Thoracic aorta (tissue), 2 donors: ENCODE measurements around the gene DDI2. TPM values are rescaled to one million over a fixed set of nuclear protein-coding genes. Genes with fewer than 3 reads are reported as not detected.
A peak's percentile ranks its signal among the peaks of the same experiment; 100 is the strongest.

Experiments
- ATAC-seq: fragments of 150-250 bp; one replicate; pipeline ENCODE4 v1.8.0; 2017; ENCODE audit warnings: low read depth; ENCODE audit not compliant: insufficient number of reproducible peaks, low FRiP score
- DNase-seq: peaks from one replicate; pipeline ENCODE4 v3.0.0-alpha.2; 2020; ENCODE audit warnings: low spot score
- H3K27ac ChIP-seq, 2 donors: fragments of 200-600 bp; sonication (generic); 1 replicate in 1 of 2; 2 replicates in 1 of 2; pipeline ENCODE4 v1.5.1; 2016; ENCODE audit warnings: mild to moderate bottlenecking in 2 of 2, moderate library complexity in 2 of 2
- H3K27me3 ChIP-seq: fragments of 200-600 bp; sonication (generic); replicated peaks from 2 replicates; pipeline ENCODE4 v1.6.0; 2016; ENCODE audit warnings: mild to moderate bottlenecking; ENCODE audit not compliant: insufficient read depth
- H3K36me3 ChIP-seq: fragments of 200-600 bp; sonication (generic); one replicate; pipeline ENCODE4 v1.5.1; 2016
- H3K4me1 ChIP-seq, 2 donors: fragments of 200-600 bp; sonication (generic); 1 replicate in 1 of 2; 2 replicates in 1 of 2; pipeline versions ENCODE4 v1.5.1 to v1.6.0; 2016; ENCODE audit warnings: low read depth in 2 of 2, mild to moderate bottlenecking in 1 of 2; ENCODE audit not compliant: control insufficient read depth in 1 of 2
- H3K4me3 ChIP-seq: fragments of 200-600 bp; sonication (generic); 2 replicates; pipeline ENCODE4 v1.5.1; 2016; ENCODE audit warnings: mild to moderate bottlenecking
- H3K9me3 ChIP-seq: fragments of 200-600 bp; sonication (generic); 2 replicates; pipeline ENCODE4 v1.5.1; 2016
- total RNA-seq, 2 donors: library from RNA; depleted of rRNA; stranded (reverse); fragments of >200 nt; gene quantifications; one replicate each; pipeline versions ENCODE4 v1.1.0 to v1.2.3, GENCODE V29; 2016
- TF ChIP-seq, protein P1 (sequence below): fragments of 200-600 bp; sonication (generic); IDR thresholded peaks from one replicate; pipeline ENCODE4 v1.5.1; 2019; ENCODE audit warnings: antibody characterized with exemption

Gene DDI2
- total RNA-seq, 2 donors from 2014 or later = 19.6 to 37.5 TPM

DNA sequence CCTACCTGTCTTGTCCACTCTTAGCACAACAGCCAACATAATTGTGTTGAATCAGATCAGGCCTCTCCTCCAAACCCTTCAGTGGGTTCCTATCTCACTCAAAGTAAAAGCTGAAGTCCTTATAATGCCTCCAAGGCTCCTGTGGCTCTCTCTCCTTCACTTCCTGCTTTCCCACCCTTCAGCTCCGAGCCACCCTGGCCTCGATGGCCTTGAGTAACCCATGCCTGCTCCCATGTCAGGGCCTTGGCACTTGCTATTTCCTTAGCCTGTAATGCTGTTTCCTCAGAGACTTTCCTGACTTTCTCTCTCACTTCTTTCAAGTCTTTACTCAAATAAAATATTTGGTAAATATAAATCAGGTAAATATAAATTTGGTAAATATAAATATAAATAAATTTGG is 58.8 kb downstream of the DDI2 start:
- no peak for DNase-seq
- no peak overlapping the region for H3K4me3 ChIP-seq
- ATAC-seq = no peak
- H3K9me3 ChIP-seq = no peaks in the 10 kb centered on the region
- H3K27ac ChIP-seq = no peak overlapping the region
- TF ChIP-seq, protein P1, sequence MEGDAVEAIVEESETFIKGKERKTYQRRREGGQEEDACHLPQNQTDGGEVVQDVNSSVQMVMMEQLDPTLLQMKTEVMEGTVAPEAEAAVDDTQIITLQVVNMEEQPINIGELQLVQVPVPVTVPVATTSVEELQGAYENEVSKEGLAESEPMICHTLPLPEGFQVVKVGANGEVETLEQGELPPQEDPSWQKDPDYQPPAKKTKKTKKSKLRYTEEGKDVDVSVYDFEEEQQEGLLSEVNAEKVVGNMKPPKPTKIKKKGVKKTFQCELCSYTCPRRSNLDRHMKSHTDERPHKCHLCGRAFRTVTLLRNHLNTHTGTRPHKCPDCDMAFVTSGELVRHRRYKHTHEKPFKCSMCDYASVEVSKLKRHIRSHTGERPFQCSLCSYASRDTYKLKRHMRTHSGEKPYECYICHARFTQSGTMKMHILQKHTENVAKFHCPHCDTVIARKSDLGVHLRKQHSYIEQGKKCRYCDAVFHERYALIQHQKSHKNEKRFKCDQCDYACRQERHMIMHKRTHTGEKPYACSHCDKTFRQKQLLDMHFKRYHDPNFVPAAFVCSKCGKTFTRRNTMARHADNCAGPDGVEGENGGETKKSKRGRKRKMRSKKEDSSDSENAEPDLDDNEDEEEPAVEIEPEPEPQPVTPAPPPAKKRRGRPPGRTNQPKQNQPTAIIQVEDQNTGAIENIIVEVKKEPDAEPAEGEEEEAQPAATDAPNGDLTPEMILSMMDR = no peak
- peaks cover 0 to 2% of the 10 kb centered on the region in 2 donors for H3K4me1 ChIP-seq
- no peaks in the 10 kb centered on the region for H3K36me3 ChIP-seq
- H3K27me3 ChIP-seq = no peaks in the 10 kb centered on the region

- no peak overlapping the region for H3K4me3 ChIP-seq
- no peaks in the 10 kb centered on the region for H3K27me3 ChIP-seq
- DNase-seq = no peak
- H3K9me3 ChIP-seq = no peaks in the 10 kb centered on the region
- no peaks in the 10 kb centered on the region for H3K36me3 ChIP-seq
- no peak for ATAC-seq
- H3K4me1 ChIP-seq = peaks cover 0 to 8% of the 10 kb centered on the region in 2 donors
- TF ChIP-seq, protein P1 = no peak
- H3K27ac ChIP-seq = no peak overlapping the region
Observed at GRCh38 chr1:15676688-15677661, 59.7 kb downstream of the DDI2 start.

- H3K27ac ChIP-seq = no peak overlapping the region
- DNase-seq = no peak
- H3K4me1 ChIP-seq = peaks cover 3 to 10% of the 10 kb centered on the region in 2 donors
- ATAC-seq = no peak
- TF ChIP-seq, protein P1 = no peak
- no peaks in the 10 kb centered on the region for H3K36me3 ChIP-seq
- no peaks in the 10 kb centered on the region for H3K9me3 ChIP-seq
- H3K27me3 ChIP-seq = no peaks in the 10 kb centered on the region
- H3K4me3 ChIP-seq = no peak overlapping the region
Observed at GRCh38 chr1:15678578-15678977, 61.3 kb downstream of the DDI2 start.

DNA sequence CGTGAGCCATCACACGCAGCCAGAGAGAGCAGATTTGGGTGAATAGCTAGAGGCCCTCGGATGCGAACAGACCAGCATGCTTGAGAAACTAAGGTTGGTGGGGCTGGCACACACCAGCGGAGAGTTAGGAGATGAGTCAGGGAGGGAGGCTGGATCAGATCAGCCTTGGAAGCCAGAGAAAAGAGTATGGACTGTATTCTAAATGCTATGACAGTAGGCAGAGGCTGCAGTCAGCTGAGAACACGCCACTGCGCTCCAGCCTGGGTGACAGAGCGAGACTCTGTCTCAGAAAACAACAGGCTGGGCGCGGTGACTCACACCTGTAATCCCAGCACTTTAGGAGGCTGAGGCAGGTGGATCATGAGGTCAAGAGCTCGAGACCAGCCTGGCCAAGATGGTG is 62.9 kb downstream of the DDI2 start:
- Histone ChIP-seq H3K27me3 (no peaks in the 10 kb centered on the region), H3K4me1 (peaks cover 5 to 12% of the 10 kb centered on the region in 2 donors), H3K9me3 (no peaks in the 10 kb centered on the region), H3K36me3 (no peaks in the 10 kb centered on the region), H3K27ac (peak overlapping the region in 1 of 2 donors; percentile 35), H3K4me3 (no peak overlapping the region)
- TF ChIP-seq, protein P1 = no peak
- no peak for ATAC-seq
- no peak for DNase-seq

- H3K9me3 ChIP-seq = no peaks in the 10 kb centered on the region
- H3K27me3 ChIP-seq = no peaks in the 10 kb centered on the region
- no peak for DNase-seq
- peak; percentile 57 for ATAC-seq
- TF ChIP-seq, protein P1 = no peak
- no peaks in the 10 kb centered on the region for H3K36me3 ChIP-seq
- H3K4me3 ChIP-seq = no peak overlapping the region
- H3K27ac ChIP-seq = peak overlapping the region in 1 of 2 donors; percentile 35
- H3K4me1 ChIP-seq = peaks cover 7 to 16% of the 10 kb centered on the region in 2 donors
Observed at GRCh38 chr1:15680561-15681348, 63.5 kb downstream of the DDI2 start.
